Measurements from ENCODE around the gene FLNA. TPM values are rescaled to one million over a fixed set of nuclear protein-coding genes. Genes with fewer than 3 reads are reported as not detected.

Gene FLNA
- total and polyA plus RNA-seq, 2 of the 13 experiments (the other 11 are each of a cell fraction or from before 2014, with no cell fraction given) = 83.4 to 174 TPM

GRCh38 chrX:154378799-154379568 is 4.5 kb upstream of the FLNA start, which contains the start of gene EMD (continued):
- TF ChIP-seq TFDP1 (CRISPR knock-in tag; IDR thresholded peaks at IDR 0.05; ENCODE audit: borderline replicate concordance) = peak; percentile 52; the same call in 1 of the 2 replicates
- TF ChIP-seq ZNF780A (CRISPR knock-in tag; IDR thresholded peaks at IDR 0.05) = no peak

- Histone ChIP-seq H2AFZ (ENCODE audit: low read length) (no peak overlapping the region), H4K20me1 (ENCODE audit: insufficient read depth, low read length) (no peaks in the 10 kb centered on the region), H3K79me2 (ENCODE audit: insufficient read depth, low read length) (peaks cover 8% of the 10 kb centered on the region), H3K4me3 (replicated peaks in 1 of 3; ENCODE audit: insufficient read depth in 1 of 3, low read depth in 2 of 3, low read length in 3 of 3) (peak overlapping the region; percentile 30 to 66 (median 53); a peak in 5 of 6 replicates), H3K36me3 (replicated peaks in 1 of 2; ENCODE audit: control insufficient read depth in 1 of 2, insufficient read depth in 2 of 2, low read length in 2 of 2) (no peaks in the 10 kb centered on the region), H3K4me1 (ENCODE audit: insufficient read depth, low read length) (peaks cover 38% of the 10 kb centered on the region), H3K4me2 (ENCODE audit: low read depth, low read length) (peak overlapping the region; percentile 69), H3K9ac (ENCODE audit: insufficient read depth, low read depth, low read length) (peak overlapping the region; percentile 71), H3K9me3 (ENCODE audit: low read length) (no peaks in the 10 kb centered on the region), H3K27ac (ENCODE audit: extremely low read length, insufficient read depth, low read length) (peak overlapping the region; percentile 76), H3K27me3 (ENCODE audit: control insufficient read depth in 1 of 2, insufficient read depth in 2 of 2, low read length in 2 of 2) (no peaks in the 10 kb centered on the region)
- in situ Hi-C loops (cut with HindIII; ENCODE audit: extremely low pct_ligation_motif_present, low pct_unique_long_range_greater_than_20kb) (no loop called here), intact Hi-C loops (cut with micrococcal nuclease; ENCODE audit: unreplicated experiment) (no loop called here)
- ChIA-PET POLR2A (interaction anchor here (1.0 to 1.3 kb wide), 5 partner anchors 7 to 164 kb away, joined by 3 to 11 read pairs (median 4); partner anchors contain the start of gene RPL10), CTCF (ENCODE audit: low intra/inter-chr PET ratio, low total read pairs) (no interaction called here)
- FAIRE-seq = no peak
- peak; percentile 7 for ATAC-seq
- TSS peak; percentile 71 for BruUV-seq (replicated peaks)
- WGBS (ENCODE audit: low lambda C conversion rate) = no CpG with 5 or more reads among the region's 79 CpGs
- no peak for DNase-seq (ENCODE audit: low spot score)
- no peak for TF ChIP-seq ZNF460 (CRISPR knock-in tag; IDR thresholded peaks at IDR 0.05; ENCODE audit: borderline replicate concordance)
- no peak for TF ChIP-seq ZFP1 (CRISPR knock-in tag; IDR thresholded peaks at IDR 0.05)
- TF ChIP-seq RARG (CRISPR knock-in tag; IDR thresholded peaks at IDR 0.05; ENCODE audit: low read depth) = no peak
- TF ChIP-seq ZNF331 (CRISPR knock-in tag; IDR thresholded peaks at IDR 0.05) = 0 out of 2 replicates have a peak, but pooled peaks have one; percentile 16
- no peak for TF ChIP-seq RARA (CRISPR knock-in tag; IDR thresholded peaks at IDR 0.05)
- TF ChIP-seq SIX1 (CRISPR knock-in tag; IDR thresholded peaks at IDR 0.05; ENCODE audit: borderline replicate concordance) = no peak
- TF ChIP-seq ZNF451 (CRISPR knock-in tag; IDR thresholded peaks at IDR 0.05) = no peak
- TF ChIP-seq ETV6 (CRISPR knock-in tag; conservative IDR thresholded peaks at IDR 0.05) = 0 out of 2 replicates have a peak, but pooled peaks have one; percentile 21
- no peak for TF ChIP-seq GABPB1 (CRISPR knock-in tag; IDR thresholded peaks at IDR 0.05)
- TF ChIP-seq ZNF430 (CRISPR knock-in tag; IDR thresholded peaks at IDR 0.05) = 0 out of 2 replicates have a peak, but pooled peaks have one; percentile 41
- TF ChIP-seq THRA (CRISPR knock-in tag; IDR thresholded peaks at IDR 0.05; ENCODE audit: borderline replicate concordance) = no peak
- peak; percentile 56; the same call in 1 of the 2 replicates for TF ChIP-seq BCL3 (CRISPR knock-in tag; IDR thresholded peaks at IDR 0.05)
- peak; percentile 8; the same call in 1 of the 2 replicates for TF ChIP-seq NR2C2 (CRISPR knock-in tag; IDR thresholded peaks at IDR 0.05; ENCODE audit: borderline replicate concordance)
- no peak for TF ChIP-seq ZBTB34 (CRISPR knock-in tag; IDR thresholded peaks at IDR 0.05)
Observed at GRCh38 chrX:154378059-154378798, 3.8 kb upstream of the FLNA start.

Measured in HepG2 (cell line).